GM19328 (cell line): ENCODE data around the gene PTPN11.
"Not testable (repeated sequence)": the region's sequence is repeated elsewhere in the genome, so short reads cannot be mapped to it uniquely, and the experiment has no call there.

ENCODE experiments used
- ATAC-seq: cut with Tn5 transposase; IDR thresholded peaks from one replicate; pipeline ENCODE4 v1.9.1; 2021; ENCODE audit warnings: mild to moderate bottlenecking, moderate library complexity; ENCODE audit not compliant: unreplicated experiment

PTPN11 gene

DNA sequence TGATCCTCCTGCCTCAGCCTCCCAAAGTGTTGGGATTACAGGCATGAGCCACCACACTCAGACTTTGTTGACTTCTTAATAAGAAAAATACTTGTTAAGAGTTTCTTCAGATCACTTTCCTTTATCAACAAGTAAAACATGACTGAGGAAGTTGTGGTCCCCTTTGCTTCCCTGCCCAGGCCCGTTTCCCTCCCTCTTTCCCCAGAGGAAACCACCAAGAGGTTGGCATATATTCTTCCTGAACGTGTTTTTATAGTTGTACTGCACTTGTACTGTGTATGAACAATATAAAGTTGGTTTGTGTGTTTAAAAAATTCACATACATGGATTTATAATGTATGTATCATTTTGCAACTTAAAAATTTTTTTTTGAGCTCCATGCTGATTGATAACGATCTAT is 28.4 kb downstream of the PTPN11 start:
- ATAC-seq: no peak

DNA sequence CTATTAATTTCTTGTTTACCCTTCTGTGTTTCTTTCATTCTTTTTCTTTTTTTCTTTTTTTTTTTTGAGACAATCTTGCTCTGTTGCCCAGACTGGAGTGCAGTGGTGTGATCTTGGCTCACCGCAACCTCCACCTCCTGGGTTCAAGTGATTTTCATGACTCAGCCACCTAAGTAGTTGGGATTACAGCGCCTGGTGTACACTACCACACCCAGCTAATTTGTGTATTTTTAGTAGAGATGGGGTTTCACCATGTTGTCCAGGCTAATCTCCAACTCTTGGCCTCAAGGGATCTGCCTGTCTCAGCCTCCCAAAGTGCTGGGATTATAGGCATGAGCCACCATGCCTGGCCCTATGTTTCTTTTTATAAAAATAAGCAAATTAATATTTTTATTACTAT is 29.4 kb downstream of the PTPN11 start:
- not testable (repeated sequence) for ATAC-seq

DNA sequence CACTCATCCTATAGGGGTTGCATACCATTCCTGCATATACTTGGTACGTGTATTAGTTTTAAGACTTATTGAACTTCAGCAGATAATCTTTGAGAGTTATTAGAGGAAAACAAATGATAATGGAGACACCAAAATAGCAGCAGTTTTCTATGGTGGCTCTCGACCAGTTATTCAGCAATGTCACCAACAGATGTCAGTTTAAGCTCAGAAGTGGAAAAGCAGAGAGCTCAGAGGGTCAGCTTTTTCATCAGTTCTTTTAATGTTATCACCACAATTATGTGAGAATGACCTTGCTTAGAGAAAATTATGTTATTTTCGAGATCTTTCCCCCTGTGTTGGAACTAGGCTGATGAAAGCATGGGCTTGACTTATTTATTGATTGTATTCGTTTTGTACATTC is 32.0 kb downstream of the PTPN11 start:
- no peak for ATAC-seq

DNA sequence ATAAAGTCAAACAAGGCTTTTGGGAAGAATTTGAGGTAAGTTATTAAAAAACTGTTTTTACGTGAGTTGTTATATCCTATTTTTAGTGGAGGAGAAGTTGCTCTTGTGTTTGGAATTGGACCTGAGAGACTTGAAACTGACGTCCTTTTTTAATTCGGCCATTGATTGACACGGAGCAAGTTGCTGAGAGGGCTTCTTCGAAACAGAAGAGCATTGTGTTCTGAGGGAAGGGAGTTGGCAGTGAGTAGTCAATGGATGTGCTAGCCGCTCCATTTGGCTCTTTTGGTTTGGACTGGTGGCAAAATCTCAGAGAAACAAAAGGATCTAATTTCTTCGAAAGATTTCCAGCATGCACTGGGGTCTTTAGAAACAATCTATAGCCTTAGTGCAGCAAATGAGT is 37.3 kb downstream of the PTPN11 start:
- no peak for ATAC-seq

DNA sequence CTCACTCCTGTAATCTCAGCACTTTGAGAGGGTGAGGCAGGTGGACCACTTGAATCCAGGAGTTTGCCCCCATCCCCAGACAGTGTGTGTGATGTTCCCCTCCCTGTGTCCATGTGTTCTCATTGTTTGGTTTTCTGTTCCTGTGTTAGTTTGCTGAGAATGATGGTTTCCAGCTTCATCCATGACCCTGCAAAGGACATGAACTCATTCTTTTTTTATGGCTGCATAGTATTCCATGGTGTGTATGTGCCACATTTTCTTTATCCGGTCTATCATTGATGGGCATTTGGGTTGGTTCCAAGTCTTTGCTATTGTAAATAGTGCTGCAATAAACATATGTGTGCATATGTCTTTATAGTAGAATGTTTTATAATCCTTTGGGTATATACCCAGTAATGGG is 38.4 kb downstream of the PTPN11 start:
- not testable (repeated sequence) for ATAC-seq

DNA sequence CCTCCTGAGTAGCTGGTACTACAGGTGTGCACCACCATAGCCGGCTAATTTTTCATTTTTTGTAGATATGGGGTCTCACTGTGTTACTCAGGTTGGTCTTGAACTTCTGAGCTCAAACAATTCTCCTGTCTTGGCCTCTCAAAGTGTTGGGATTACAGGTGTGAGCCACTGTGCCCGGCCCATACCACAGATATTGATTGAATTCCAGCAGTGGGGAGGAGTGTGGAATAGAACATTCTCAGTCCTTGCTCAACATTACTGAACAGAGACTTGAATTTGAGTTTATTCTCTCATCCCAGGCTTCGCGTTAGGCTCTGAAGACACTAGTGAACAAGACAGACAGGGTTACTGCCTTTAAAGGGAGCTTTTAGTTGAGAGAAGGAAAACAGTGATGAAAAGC is 39.6 kb downstream of the PTPN11 start:
- no peak for ATAC-seq

DNA sequence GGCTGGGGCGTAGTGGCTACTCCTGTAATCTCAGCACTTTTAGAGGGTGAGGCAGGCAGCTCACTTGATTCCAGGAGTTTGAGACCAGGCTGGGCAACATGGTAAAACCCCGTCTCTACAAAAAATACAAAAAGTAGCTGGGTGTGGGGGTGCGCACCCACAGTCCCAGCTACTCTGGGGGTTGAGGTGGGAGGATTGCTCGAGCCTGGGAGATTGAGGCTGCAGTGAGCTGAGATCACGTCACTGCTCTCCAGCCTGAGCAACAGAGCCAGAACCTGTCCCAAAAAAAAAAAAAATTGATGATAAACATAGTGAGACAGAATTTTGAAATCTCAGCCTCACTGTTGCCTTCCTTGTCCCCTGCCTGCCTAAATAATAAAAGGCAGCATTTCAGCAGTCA is 40.0 kb downstream of the PTPN11 start:
- no peak for ATAC-seq

DNA sequence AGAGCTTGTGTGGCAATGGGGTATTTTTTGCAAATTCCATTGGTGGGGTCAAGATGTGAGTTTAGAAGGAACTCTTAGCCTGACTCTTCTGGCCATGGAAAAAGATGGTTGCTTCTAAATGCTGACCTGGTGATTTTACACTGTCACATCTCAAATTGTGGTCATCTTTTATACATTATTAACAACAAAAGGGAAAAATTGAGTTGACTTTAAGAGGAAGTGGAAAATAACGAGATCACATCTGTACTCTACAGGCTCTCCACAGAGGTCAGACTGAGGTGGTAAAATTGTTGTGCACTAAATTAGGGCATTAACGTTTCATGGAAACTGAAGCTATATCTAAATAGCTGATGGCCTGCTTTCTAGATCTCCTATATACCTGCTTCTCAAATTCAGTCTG is 44.7 kb downstream of the PTPN11 start:
- ATAC-seq: no peak

DNA sequence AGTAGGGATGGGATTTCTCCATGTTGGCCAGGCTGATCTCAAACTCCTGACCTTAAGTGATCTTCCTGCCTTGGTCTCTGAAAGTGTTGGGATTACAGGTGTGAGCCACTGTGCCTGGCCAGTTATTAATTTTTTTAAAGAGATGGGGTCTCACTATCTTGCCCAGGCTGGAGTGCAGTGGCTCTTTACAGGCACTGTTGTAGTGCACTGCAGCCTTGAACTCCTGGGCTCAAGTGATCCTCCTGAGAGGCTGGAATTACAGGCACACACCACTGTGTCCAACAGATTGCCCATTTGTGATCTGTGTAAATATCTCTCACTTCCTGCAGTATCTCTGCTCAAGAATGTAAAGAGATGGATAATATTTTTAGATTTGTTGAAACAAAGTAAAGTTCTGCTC is 45.9 kb downstream of the PTPN11 start:
- ATAC-seq: no peak

DNA sequence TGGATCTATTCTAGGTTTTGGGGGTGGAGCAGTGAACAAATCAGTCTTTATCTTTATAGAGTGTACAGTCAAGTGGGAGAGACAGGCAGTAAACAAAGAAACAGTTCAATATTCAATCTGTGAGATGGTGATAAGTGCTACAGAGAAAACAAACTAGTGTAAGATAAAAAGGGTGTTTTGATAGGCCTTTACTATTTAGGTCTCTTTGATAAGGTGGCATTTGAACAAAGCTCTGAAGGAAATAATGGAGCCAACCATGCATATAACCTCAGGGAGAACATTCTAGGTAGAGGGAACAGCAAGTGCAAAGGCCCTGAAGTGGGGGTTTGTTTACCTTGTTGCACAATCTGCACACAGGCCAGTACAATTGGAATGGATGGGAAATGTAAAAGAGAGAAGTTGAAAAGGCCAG is 47.3 kb downstream of the PTPN11 start:
- ATAC-seq: no peak

DNA sequence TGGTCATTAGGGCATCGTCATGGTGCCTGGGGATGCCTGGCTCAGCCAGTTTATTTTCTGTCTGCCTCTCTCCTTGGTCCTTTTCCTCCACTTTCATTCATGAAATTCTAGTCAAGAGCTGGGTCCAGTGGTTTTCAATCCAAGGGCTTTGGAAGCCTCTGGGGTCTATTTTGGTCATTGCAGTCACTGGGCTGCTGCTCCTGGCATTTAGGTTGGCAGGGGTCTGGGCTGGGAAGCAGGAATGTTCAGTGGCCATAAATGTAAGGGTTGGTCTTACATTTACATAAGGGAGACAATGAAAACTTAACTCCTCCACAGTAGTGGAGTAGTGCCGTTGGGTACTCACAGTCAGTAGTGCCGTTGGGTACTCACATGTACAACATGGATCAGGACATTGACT is 48.1 kb downstream of the PTPN11 start:
- no peak for ATAC-seq

DNA sequence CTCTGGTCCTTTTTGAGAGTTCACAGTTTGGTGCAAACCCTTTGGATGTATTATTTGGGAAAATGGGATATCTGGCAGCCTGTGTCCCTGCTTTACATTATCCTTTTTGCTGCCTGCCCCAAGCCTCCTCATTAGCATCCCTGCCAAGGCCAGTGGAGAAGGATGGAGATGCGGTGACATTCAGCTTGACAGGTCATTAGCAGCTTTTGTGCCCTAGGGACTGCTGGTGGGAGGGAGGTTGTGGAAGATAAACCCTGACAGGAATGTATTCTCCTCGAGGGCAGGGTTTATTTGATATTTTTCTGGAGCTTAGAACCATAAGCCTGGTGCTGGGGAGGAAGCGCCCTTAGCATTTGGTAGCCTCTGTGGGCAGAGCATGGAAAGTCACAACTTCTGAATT is 49.3 kb downstream of the PTPN11 start:
- ATAC-seq: no peak

DNA sequence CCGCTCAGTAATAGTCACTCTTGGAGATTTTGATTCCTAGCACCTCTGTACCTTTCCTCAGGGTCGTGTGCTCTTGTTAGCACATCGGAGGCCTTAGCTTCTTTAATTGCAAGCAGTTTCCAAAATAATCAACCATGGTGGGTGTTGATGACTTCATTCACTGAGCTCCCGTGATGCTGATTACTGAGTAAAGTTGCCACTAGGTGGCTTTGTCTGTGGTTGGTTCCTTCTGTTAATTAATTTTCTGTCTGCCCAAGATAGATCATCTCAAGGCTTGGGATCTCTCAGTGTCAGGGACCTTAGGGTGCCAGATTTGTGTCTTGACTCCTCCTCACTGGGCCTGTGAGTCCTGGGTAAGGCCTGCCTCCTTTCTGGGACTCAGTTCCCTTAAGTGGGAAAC is 54.3 kb downstream of the PTPN11 start:
- no peak for ATAC-seq

DNA sequence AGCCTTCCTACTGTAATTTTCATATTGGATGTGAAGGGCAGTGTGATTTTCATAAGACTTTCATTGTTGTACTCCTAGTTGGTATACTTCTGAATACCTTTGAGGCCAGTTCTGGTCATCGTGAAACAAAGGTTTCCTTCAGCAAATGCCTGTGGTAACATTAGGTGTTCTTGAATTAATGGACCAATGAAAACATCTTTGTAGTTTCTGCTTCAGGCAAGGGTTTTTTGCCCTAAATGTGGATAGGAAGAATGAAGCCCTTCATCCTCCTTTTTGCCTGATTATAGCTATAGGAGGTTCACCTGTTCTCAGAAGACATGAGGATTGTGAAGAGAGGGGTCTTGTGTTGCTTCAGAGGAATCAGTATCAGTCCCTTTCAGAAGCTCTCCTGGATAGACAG is 60.7 kb downstream of the PTPN11 start:
- ATAC-seq: no peak

DNA sequence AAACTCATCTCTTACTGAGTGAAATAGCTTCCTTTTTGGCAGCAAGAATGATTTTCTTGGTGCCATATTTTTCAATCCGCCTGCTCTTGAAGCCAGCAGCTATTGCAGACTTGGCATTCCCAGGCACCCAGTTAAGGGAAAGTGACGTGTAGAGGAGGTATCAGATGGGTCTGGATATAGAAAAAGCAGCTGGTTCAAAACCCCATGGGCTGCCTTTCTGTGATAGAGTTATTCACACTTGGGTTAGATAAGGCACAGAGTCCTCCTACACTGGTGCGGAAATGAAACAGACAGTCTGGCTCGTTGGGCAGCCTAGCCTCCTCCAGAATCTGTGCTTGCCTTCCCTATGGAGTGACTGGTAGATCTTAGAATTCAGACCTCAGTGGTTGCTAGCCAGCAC is 62.2 kb downstream of the PTPN11 start:
- ATAC-seq: no peak

DNA sequence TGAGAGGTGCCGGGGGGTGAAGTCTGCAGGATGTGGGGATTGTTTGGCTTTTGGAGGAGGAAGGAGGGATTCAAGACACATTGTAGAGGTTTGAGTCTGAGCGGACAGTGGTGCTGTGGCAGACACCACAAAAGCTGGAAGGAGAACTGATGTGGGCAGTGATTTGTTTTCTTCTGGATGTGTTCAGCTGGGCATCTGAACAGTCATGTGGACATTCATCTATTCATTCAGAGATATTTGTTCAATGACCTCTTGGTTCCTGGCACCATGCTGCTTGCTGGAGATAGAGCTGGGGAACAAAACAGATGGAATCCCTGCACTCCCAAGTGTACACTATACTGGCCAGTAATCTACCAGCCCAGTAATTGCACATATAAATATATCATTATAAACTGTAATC is 64.0 kb downstream of the PTPN11 start:
- ATAC-seq: no peak

DNA sequence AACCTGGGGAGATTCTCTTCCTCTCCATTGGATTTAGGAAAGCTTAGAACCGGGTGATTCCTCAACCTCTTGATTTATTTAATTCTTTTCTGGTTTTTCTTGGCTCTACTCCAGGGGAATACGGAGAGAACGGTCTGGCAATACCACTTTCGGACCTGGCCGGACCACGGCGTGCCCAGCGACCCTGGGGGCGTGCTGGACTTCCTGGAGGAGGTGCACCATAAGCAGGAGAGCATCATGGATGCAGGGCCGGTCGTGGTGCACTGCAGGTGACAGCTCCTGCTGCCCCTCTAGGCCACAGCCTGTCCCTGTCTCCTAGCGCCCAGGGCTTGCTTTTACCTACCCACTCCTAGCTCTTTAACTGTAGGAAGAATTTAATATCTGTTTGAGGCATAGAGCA is 67.6 kb downstream of the PTPN11 start:
- no peak for ATAC-seq

DNA sequence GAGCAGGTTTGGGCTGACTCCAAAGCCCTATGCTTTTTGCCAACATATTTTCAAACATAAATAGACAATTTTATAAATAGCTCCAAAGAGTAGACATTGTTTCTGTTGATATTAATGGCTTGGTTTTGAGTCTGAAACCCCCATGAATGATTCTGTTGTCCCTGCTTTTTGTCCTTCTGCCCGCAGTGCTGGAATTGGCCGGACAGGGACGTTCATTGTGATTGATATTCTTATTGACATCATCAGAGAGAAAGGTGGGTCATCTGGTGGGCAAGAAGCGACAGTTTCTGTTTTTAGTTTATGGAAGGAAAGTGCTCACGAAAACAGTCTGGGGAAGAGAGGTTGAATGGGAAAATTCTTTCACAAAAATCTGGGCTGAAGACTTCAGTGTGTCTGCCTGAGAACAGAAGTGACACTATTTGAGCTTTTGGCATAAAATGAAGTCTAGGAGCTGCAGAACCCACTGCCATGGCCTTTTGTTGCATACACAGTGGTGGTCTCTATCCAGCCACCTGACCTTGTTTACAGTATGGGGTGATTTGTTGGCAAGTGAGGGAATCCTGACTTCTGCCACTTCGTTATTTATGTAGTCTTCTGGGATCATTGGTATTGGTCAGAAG is 69.6 kb downstream of the PTPN11 start:
- no peak for ATAC-seq

DNA sequence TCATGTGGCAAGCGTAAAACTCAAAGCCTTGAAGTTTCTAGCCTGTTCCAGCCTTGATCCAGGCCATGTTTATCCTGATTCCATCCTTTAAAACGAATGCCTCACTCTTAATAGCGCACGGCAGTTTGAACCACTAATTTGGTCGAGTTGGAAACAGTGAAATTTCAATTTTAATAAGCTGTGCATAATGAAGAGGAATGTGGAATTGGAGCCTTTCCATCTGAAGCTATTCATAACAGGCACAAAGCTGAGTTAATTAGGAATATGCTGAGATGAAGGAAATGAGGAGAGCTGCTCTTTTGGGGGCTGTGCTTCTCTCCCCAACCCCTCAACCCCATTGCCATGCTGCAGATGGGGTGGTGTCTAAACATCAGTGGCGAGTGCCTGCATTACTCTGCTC is 70.7 kb downstream of the PTPN11 start:
- no peak for ATAC-seq

DNA sequence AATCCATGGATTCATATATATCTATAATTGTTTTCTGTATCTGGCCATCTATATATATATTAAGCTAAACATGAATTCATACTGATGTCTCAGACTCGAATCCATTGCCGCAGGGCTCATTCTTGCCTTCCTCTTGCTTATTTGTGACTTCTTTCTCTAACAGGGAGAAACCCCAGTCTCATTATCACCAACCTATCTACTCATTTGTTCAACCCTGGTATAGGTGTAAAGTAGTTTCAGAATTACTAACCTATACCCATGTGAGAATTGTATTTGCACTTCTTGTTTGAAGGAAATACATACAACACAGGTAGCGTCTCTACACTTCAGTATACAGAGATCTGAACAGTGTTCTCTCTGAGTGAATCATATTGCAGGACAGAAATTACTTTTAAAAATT is 77.7 kb downstream of the PTPN11 start:
- no peak for ATAC-seq

DNA sequence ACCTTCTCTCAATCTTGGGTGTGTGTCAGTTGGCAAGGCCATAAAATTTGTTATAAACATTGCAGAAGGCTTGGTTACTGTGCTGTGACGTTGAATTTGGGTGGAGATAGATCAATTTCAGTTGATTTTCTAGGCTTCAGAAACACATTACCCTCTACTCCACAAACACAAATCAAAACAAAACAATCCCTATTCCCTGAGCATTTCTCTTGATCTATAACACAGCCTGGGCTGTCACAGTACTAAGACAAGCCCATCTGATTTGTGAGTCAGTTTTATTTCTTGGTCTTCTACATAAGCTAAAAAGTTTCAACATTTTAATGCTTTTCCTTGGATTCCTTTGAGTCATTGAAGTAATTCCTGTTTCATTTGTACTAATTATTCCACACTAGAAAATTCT is 79.8 kb downstream of the PTPN11 start:
- no peak for ATAC-seq

DNA sequence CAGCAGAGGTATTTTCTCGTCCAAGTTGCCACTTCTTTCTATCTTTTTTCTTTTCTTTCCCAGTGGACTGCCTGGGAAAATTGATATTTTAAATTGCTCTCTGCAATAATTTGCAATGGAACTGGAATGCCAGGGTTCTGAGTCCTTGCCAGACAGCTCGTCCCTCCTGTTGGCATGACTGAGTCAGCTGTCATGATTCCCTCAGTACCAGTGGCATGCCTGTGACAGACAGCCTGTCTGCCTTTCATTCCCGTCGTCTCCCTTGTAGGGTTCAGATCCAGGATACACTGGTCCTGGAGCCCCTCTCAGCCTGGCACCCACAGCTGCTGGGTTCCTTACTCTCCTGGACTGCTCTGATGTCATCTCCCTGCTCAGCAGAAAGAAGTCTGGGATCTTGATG is 84.8 kb downstream of the PTPN11 start:
- no peak for ATAC-seq

DNA sequence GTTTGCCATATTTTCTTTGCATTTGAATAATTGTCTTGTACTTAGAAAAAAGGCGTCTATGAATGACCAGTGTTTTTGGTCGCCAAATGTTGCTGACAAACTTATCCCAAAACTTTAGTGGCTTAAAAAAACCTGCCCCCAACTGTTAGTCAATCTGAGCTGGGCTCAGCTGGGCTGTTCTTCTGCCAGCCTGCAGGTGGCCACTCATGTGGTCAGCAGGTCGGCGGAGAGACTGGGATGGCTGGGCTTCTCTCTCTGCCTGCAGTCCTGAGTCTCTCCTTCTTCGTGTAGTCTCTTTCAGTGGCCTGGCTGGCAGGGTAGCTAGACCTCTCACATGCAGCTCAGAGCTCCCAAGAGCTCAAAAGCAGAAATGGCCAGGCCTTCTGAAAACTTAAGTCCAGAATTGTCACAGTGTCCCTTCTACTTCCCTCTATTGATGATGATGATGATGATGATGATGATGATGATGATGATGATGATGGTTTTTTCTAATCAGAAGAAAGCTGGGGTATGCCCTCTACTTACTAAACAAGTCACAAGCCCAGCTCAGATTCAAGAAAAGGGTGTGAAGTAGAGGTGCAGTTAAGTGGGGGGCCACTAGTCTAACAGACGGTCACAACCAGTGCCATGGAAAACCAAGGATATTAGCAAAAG is 87.9 kb downstream of the PTPN11 start:
- ATAC-seq: no peak
